HUES6 (cell line): ENCODE results near the gene COL27A1.
"Not testable (repeated sequence)": the region's sequence is repeated elsewhere in the genome, so short reads cannot be mapped to it uniquely, and the experiment has no call there.

Source experiments
- H3K27ac ChIP-seq: 2 replicates; pipeline ENCODE4 v1.7.0; 2013; ENCODE audit warnings: low read depth, mild to moderate bottlenecking, low read length, inconsistent platforms
- H3K27me3 ChIP-seq: 2 replicates; pipeline ENCODE4 v1.6.1; 2013; ENCODE audit warnings: low read length; ENCODE audit not compliant: control insufficient read depth, insufficient read depth
- H3K36me3 ChIP-seq: 2 replicates; pipeline ENCODE4 v1.6.1; 2013; ENCODE audit warnings: low read length; ENCODE audit not compliant: control insufficient read depth, insufficient read depth
- H3K4me1 ChIP-seq: 2 replicates; pipeline ENCODE4 v1.6.1; 2013; ENCODE audit warnings: low read length; ENCODE audit not compliant: control insufficient read depth, insufficient read depth
- H3K4me3 ChIP-seq: 2 replicates; pipeline ENCODE4 v1.5.1; 2013; ENCODE audit warnings: low read depth, low read length
- H3K9ac ChIP-seq: one replicate; pipeline ENCODE4 v1.6.1; 2013; ENCODE audit warnings: mild to moderate bottlenecking, low read length
- H3K9me3 ChIP-seq: 2 replicates; pipeline ENCODE4 v1.6.1; 2013; ENCODE audit warnings: low read depth, low read length; ENCODE audit not compliant: control insufficient read depth, insufficient read depth

The COL27A1 gene

DNA sequence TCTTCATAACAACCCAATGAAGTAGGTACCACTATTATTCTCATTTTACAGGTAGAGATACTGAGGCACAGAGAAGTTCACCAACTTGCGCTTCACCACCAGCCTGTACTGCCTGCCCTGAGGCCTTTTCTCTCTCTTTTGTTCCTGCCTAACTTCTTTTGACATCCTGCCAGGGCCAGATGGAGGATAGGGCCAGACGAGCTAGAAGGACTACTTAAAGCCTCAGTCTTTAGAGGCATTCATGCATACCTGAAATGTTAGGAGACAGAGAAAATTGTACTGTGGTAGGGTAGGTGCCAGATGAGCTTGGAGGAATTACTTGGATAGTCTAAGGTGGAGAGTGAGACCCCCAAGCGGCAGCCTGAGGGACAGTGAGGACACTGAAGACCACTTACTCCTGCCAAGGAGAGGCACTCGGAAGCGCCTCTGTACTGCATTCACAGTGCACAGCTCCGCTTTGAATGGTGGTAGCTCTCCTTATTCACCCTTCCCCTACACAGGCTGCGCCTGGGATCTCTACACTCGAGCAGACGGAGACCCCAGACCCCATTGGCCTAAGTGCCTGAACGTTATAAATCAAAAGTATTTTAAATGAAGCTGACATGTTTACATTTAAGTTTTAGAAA is 161.4 kb downstream of the COL27A1 start:
- Histone ChIP-seq H3K27me3 (no peaks in the 10 kb centered on the region), H3K4me3 (no peak overlapping the region), H3K9ac (no peak overlapping the region), H3K4me1 (peaks cover 3% of the 10 kb centered on the region; the same call in 1 of the 2 replicates), H3K27ac (no peak overlapping the region), H3K36me3 (no peaks in the 10 kb centered on the region), H3K9me3 (no peaks in the 10 kb centered on the region)

DNA sequence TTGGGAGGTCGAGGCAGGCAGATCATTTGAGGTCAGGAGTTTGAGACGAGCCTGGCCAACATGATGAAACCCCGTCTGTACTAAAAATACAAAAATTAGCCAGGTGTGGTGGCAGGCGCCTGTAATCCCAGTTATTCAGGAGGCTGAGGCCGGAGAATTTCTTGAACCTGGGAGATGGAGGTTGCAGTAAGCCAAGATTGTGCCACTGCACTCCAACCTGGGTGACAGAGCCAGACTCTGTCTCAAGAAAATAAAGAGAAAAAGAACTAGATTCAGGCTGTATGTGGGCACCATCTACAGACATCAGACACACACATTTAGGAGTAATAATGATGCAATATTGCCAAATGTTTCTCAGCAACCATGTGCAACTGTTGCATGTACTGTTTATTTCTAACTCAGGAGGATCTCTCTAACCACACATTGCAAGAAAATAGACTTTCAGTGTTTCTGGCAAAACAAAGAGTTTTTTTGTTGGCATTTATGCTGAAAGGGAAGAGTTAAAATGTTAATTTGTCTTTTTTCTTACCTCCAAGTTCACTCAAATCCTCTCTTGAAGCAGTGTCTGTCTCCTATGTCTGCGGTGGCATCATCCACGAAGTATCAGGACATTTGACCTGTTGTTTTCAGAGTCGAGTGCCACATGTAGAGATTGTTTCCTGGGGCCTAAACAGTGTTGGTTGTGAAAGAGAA is 162.5 kb downstream of the COL27A1 start:
- Histone ChIP-seq H3K4me3 (no peak overlapping the region), H3K9me3 (no peaks in the 10 kb centered on the region), H3K27me3 (no peaks in the 10 kb centered on the region), H3K4me1 (peaks cover 3% of the 10 kb centered on the region; the same call in 1 of the 2 replicates), H3K27ac (no peak overlapping the region), H3K36me3 (no peaks in the 10 kb centered on the region), H3K9ac (no peak overlapping the region)

DNA sequence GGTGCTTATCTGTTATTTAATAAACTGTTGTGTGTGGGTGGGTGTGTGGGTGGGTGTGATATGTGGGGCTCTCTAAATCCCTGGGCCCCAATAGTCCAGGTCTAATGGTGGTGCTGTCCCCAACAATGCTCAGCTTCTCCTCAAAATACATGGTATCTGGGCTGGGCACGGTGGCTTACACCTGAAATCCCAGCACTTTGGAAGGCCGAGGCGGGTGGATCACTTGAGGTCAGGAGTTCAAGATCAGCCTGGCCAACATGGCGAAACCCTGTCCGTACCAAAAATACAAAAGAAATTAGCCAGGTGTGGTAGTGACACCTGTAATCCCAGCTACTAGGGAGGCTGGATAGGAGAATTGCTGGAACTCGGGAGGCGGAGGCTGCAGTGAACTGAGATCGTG is 163.1 kb downstream of the COL27A1 start:
- Histone ChIP-seq H3K9ac (no peak overlapping the region), H3K9me3 (no peaks in the 10 kb centered on the region), H3K36me3 (no peaks in the 10 kb centered on the region), H3K4me3 (no peak overlapping the region), H3K27ac (no peak overlapping the region), H3K4me1 (peaks cover 3% of the 10 kb centered on the region; the same call in 1 of the 2 replicates), H3K27me3 (no peaks in the 10 kb centered on the region)

DNA sequence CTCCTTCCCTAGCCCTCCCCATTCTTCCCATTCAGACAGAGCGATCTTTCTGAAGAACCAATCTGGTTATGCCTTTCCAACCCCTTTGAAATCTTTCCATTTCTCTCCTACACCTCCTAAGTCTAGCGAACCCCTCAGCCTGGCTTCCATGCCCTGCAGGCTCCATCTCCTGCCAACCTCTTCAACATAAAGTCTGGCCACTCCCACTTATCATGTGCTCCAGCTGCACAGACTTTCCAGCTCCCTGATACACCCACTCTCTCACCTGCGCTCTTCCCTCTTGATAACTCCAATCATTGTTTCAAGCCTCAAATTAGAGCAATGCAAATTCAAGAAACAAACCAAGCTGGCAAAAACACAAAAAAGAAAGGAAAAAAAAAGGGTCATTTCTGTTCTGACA is 163.8 kb downstream of the COL27A1 start:
- no peaks in the 10 kb centered on the region for H3K36me3 ChIP-seq
- no peak overlapping the region for H3K4me3 ChIP-seq
- H3K27me3 ChIP-seq, result no peaks in the 10 kb centered on the region
- H3K4me1 ChIP-seq, result peaks cover 3% of the 10 kb centered on the region; the same call in 1 of the 2 replicates
- H3K9ac ChIP-seq, result no peak overlapping the region
- no peaks in the 10 kb centered on the region for H3K9me3 ChIP-seq
- no peak overlapping the region for H3K27ac ChIP-seq

DNA sequence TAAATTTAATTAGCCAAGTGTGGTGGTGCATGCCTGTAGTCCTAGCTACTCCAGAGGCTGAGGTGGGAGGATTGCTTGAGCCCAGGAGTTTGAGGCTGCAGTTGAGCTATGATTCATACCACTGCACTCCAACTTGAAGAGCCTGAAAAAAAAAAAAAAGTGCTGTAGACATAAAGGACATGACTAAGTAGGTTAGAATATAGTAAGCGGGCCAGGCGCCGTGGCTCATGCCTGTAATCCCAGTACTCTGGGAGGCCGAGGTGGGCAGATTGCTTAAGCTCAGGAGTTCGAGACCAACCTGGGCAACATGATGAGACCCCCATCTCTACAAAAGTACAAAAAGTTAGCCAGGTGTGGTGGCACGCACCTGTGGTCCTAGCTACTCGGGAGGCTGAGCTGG is 165.4 kb downstream of the COL27A1 start:
- not testable (repeated sequence) for H3K27ac ChIP-seq, H3K9ac ChIP-seq, H3K4me1 ChIP-seq, H3K36me3 ChIP-seq, H3K9me3 ChIP-seq, H3K4me3 ChIP-seq, H3K27me3 ChIP-seq

DNA sequence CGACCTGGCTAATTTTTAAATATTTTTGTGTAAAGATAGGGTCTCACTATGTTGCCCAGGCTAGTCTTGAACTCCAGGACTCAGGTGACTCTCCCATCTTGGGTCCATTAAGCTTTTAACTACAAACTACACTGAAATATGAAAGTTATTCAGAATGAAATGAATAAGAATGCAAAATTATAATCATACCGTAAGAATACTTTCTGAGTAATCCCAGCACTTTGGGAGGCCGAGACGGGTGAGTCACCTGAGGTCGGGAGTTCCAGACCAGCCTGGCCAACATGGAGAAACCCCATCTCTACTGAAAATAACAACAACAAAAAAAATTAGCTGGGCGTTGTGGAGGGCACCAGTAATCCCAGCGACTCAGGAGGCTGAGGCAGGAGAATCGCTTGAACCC is 166.4 kb downstream of the COL27A1 start:
- H3K27ac ChIP-seq, result no peak overlapping the region
- H3K27me3 ChIP-seq, result no peaks in the 10 kb centered on the region

DNA sequence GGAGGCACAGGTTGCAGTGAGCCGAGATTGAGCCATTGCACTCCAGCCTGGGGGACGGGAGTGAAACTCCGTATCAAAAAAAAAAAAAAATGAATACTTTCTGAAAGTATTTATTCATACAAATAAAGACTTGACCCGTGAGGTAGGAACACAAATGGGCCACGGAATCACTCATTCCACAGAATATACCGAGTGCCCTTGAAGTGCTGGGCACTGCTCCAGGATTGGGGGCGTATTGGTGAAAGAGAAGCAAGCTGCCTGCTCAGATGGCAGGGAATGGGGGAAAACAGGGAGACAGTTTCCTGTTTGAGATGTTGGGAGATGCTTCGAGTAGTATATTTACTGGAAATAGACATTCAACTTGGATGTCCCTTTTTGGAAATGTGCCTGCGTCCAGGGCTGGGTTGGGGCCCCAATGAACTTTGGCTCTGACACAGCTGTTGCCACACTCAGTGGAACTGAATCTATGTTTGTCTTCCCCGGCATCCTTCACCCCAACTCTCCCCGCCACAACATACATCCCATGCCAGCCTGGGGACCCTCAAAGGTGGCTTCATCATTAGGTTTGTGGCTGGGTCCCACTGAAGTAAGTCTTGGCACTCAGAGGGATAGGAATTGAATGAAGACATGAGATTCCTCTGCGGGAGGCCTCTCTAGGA is 167.0 kb downstream of the COL27A1 start:
- not testable (repeated sequence) for H3K36me3 ChIP-seq, H3K9me3 ChIP-seq, H3K4me3 ChIP-seq, H3K4me1 ChIP-seq, H3K9ac ChIP-seq, H3K27me3 ChIP-seq, H3K27ac ChIP-seq

More for the DNA sequence above, 166.4 kb downstream of the COL27A1 start:
- H3K36me3 ChIP-seq, result no peaks in the 10 kb centered on the region
- no peak overlapping the region for H3K4me3 ChIP-seq
- no peaks in the 10 kb centered on the region for H3K9me3 ChIP-seq
- H3K9ac ChIP-seq, result no peak overlapping the region
- H3K4me1 ChIP-seq, result peaks cover 1% of the 10 kb centered on the region; the same call in 1 of the 2 replicates

DNA sequence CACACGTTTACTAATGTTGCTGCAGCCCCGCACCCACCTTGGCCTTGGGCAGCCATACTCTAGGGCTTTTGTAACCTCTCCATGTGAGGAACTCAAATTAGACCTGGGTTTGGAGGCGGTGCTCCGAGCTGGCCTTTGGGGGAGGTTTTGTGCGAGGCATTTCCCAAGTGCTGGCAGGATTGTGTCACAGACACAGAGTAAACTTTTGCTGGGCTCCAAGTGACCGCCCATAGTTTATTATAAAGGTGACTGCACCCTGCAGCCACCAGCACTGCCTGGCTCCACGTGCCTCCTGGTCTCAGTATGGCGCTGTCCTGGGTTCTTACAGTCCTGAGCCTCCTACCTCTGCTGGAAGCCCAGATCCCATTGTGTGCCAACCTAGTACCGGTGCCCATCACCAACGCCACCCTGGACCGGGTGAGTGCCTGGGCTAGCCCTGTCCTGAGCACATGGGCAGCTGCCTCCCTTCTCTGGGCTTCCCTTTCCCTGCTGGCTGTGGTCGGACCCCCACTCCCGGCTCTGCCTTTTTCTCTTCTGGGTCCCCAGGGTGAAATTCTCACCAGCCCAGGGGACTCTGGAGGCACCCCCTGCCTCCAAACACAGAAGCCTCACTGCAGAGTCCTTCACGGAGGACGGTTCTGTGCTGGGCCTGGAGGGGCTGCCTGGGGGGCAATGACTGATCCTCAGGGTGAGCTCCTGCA is 167.6 kb downstream of the COL27A1 start, which contains the start of gene ORM1:
Gene ORM1, plus strand, starts transcription at position 268 of the 701 bp plus-strand sequence. Its CDS starts 36 bp downstream, at position 304.
- H3K4me3 ChIP-seq, H3K27me3 ChIP-seq, H3K9me3 ChIP-seq, H3K36me3 ChIP-seq, H3K27ac ChIP-seq, H3K4me1 ChIP-seq, H3K9ac ChIP-seq: not testable (repeated sequence)

DNA sequence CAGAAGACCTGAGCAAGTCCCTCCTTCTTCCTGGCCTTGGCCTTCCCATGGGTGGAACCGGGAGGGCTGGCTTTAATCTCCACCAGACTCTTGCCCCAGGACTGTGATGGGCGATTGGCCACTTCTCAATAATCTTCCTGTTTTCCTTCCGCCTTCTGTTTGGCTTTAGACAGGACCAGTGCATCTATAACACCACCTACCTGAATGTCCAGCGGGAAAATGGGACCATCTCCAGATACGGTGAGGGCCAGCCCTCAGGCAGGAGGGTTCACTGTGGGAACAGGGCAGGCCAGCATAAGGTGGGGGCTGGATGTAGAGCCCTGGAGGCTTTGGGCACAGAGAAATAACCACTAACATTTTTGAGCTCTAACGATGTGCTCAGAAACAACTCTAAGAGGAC is 168.5 kb downstream of the COL27A1 start:
- not testable (repeated sequence) for H3K36me3 ChIP-seq, H3K9ac ChIP-seq, H3K9me3 ChIP-seq, H3K4me3 ChIP-seq, H3K27ac ChIP-seq, H3K27me3 ChIP-seq, H3K4me1 ChIP-seq

DNA sequence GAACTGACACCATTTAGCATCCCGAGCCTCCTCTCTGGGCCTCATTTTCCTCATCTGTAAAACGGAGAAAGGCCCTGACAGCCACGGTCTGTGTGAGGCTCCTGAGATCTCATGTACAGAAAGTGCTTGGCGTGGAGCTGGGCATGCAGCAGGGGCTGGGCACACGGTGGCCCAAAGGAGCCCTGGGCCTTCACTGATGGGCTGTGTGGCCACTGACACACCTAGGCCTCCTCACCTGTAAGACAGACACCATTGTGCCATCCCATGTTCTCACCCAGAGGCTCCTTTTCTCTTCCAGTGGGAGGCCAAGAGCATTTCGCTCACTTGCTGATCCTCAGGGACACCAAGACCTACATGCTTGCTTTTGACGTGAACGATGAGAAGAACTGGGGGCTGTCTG is 169.2 kb downstream of the COL27A1 start:
- Histone ChIP-seq H3K27me3 (no peaks in the 10 kb centered on the region), H3K9ac (no peak overlapping the region), H3K27ac (no peak overlapping the region), H3K4me1 (no peaks in the 10 kb centered on the region), H3K36me3 (no peaks in the 10 kb centered on the region), H3K9me3 (no peaks in the 10 kb centered on the region), H3K4me3 (no peak overlapping the region)

DNA sequence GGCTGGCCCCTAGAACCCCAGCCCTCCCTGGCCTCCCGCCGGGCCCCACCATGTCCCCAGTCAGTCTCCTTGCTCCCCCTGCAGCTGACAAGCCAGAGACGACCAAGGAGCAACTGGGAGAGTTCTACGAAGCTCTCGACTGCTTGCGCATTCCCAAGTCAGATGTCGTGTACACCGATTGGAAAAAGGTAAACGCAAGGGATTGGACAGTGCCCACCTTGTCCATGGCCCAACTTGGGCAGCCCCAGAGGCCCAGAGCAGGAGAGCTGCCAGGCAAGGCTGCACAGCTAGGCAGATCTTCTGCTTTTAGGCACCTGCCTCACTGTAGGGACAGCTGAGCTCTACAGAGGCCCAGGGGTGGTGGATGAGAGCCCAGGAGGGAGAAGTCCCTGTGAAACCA is 169.6 kb downstream of the COL27A1 start:
- H3K4me3 ChIP-seq, H3K27ac ChIP-seq, H3K27me3 ChIP-seq, H3K36me3 ChIP-seq, H3K9ac ChIP-seq, H3K9me3 ChIP-seq, H3K4me1 ChIP-seq: not testable (repeated sequence)
